Stimulated activated CD4-positive, alpha-beta T cell treated with anti-CD3 and anti-CD28 coated beads, Interleukin-4, amount 100 ng/mL, for 48 hours (primary cell): ENCODE measurements around the gene AMOTL1.
"Not testable (repeated sequence)": the region's sequence is repeated elsewhere in the genome, so short reads cannot be mapped to it uniquely, and the experiment has no call there.

ENCODE experiments used
- DNase-seq, 2 donors: peaks; one replicate each; pipeline ENCODE4 v3.0.0-alpha.2; 2020; ENCODE audit warnings: low read depth in 2 of 2

Gene AMOTL1

GRCh38 chr11:94877443-94878200, 109.5 kb downstream of the AMOTL1 start:
- DNase-seq = no peak

- DNase-seq = no peak
Measured at GRCh38 chr11:94879006-94879405, 110.8 kb downstream of the AMOTL1 start.

GRCh38 chr11:94880216-94880615, 112.1 kb downstream of the AMOTL1 start:
- no peak for DNase-seq

- no peak for DNase-seq
Measured at GRCh38 chr11:94882931-94883330, 114.8 kb downstream of the AMOTL1 start.

- no peak for DNase-seq
Measured at GRCh38 chr11:94883878-94884277, 115.7 kb downstream of the AMOTL1 start.

GRCh38 chr11:94884376-94884775, 116.2 kb downstream of the AMOTL1 start:
- DNase-seq = no peak

- no peak for DNase-seq
Measured at GRCh38 chr11:94885133-94885532, 117.0 kb downstream of the AMOTL1 start.

GRCh38 chr11:94885581-94885980, 117.4 kb downstream of the AMOTL1 start:
- DNase-seq = no peak

GRCh38 chr11:94888204-94888603, 120.0 kb downstream of the AMOTL1 start:
- no peak for DNase-seq

GRCh38 chr11:94895451-94895850, 127.3 kb downstream of the AMOTL1 start:
- DNase-seq = no peak

- no peak for DNase-seq
Measured at GRCh38 chr11:94895971-94896370, 127.8 kb downstream of the AMOTL1 start.

GRCh38 chr11:94897330-94897768, 129.2 kb downstream of the AMOTL1 start:
- peak; percentile 16 to 19 for DNase-seq

- no peak for DNase-seq
Measured at GRCh38 chr11:94907226-94907625, 139.1 kb downstream of the AMOTL1 start.

GRCh38 chr11:94909371-94909820, 141.2 kb downstream of the AMOTL1 start:
- no peak for DNase-seq

- no peak for DNase-seq
Measured at GRCh38 chr11:94910270-94910669, 142.1 kb downstream of the AMOTL1 start.

- no peak for DNase-seq
Measured at GRCh38 chr11:94910779-94911178, 142.6 kb downstream of the AMOTL1 start.

GRCh38 chr11:94912806-94913205, 144.7 kb downstream of the AMOTL1 start:
- DNase-seq = no peak

GRCh38 chr11:94913718-94914394, 145.7 kb downstream of the AMOTL1 start:
- DNase-seq = not testable (repeated sequence)

- DNase-seq = no peak
Measured at GRCh38 chr11:94920311-94920710, 152.2 kb downstream of the AMOTL1 start.

- DNase-seq = no peak
Measured at GRCh38 chr11:94922321-94923003, 154.3 kb downstream of the AMOTL1 start.

GRCh38 chr11:94923004-94923334, 154.8 kb downstream of the AMOTL1 start:
- no peak for DNase-seq

GRCh38 chr11:94924171-94924572, 156.0 kb downstream of the AMOTL1 start:
- no peak for DNase-seq

GRCh38 chr11:94924612-94925011, 156.5 kb downstream of the AMOTL1 start:
- DNase-seq = no peak
